GM18870 (cell line): ENCODE measurements around the gene IQSEC1.

Source experiments
- ATAC-seq: cut with Tn5 transposase; IDR thresholded peaks from one replicate; pipeline ENCODE4 v1.9.1; 2021; ENCODE audit warnings: moderate library complexity; ENCODE audit not compliant: unreplicated experiment

IQSEC1 gene

DNA sequence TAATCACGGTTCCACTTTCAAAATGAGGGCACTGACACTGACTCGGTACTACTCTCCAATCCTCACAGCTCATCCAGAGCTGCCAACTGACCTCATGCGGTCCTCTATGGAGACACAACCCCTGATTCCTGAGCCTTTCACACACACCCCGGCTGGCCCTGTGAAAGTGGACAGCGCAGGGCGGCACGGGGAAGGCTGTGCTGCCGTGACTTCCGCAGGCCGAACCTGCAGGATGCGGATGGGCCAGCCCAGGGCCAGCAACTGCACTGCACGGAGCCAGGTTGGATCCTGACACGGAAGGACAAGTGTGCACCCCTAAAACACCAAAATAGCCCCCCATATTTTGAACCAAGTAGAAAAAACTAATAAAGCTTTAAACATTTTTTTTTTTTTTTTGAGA is 41.0 kb downstream of the IQSEC1 start:
- no peak for ATAC-seq

DNA sequence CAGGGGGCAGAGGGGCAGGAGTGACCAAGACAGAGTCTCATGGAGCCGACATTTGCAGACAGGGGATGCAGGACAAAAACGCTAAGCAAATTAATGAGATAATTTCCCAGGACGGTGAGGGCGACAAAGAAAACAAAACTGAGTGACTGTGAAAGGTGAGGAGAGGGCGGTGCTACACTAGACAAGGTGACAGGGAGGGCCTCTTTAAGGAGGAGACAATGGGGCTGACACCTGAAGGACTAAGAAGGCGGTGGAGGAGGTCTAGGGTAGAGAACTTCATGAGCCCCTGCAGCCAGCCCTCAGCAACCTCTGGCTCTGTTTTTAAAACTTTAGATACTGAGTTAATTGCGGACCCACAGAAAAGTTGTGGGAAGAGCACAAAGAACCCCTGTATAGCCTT is 41.6 kb downstream of the IQSEC1 start:
- no peak for ATAC-seq

DNA sequence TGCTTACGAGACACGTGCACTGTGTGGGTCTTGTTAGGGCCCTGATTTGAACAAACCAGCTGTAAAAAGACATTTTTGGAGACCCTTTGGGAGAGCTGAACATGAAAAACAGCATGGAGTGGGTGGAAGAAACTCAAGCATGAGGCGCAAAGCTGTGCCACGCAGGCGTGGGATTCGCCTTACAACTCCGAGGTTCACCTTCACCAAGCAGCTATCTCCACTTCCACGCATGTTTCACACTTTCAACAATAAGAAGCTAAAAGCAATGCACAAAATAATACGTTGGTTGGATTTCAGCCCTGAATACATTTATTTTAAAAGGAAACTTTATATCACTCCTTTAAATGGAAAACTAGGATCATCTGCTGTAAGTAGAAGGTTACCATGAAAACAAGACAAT is 42.5 kb downstream of the IQSEC1 start:
- ATAC-seq: no peak

DNA sequence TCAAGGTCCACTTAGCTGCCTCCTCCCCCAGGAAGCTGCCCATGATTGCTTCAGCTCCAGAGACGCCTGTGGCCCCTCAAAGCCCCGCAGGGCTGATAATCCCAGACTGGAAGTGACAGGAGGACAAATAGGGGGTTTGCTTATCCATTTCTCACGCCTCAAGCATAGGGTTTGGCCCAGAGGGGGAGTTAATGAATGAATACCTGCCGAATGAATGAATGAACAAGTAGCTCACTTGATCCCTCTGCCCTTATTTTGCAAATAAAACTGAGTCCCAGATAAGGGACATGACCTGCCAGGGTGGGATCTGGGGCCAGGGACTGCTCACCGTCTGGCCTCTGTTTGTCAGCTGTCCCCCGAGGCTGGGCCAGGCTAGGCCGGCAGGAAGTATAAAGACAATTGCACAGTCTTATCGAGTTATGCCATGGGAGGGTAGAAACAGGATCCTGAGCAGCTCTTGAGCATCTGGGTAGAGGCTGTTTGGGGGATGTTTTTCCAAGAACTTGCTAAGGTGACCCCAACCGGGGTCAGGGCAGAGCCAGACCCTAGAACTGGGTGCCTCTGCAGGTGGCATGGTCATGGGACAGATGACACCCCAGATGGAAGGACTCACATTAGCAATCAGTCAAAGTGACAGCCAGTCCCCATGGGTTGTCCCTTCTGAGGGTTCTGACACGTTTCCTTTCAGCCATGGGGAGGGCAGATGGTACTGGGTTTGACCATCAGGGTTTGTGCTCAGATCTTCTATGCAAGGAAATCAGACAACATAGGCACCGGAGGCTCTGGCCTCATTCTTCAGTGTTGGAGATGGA is 45.0 kb downstream of the IQSEC1 start:
- ATAC-seq: no peak

DNA sequence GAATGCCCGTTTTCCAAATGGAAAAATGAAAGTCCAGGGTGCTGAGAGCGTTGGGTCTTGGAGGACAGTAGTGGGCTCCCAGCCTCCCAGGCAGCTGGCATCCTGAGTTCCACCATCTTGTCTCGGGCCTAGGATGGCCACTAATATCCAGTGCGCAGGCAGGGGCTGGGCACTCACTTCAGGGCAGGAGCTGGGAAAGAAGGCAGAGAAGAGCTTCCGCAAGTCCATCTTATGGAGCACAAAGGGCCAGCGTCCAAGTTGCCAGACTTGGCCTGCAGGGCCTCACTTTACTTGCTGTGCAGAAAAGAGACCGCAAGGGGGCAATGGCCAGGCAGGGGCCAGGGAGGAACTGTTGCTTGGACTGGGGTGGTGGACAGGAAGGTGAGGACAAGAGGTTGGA is 46.1 kb downstream of the IQSEC1 start:
- ATAC-seq: no peak

DNA sequence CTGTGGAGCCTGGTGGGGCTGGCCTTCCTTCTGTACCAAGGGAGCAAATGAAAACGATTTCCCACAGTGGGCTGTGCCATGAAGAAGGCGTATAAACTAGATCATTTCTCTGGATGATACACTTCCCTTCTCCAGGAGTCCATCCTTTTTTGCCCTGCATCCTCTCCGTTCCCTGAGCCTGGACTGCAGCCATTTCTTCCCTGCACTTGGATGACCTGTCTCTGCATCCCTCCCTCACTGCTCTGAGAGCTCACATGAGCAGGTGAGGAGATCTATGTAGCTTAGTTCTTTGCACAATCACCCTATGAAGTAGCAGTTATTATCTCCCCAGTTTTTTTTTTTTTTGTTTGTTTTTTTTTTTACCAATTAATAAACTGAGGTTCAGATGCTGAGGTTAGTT is 46.7 kb downstream of the IQSEC1 start:
- no peak for ATAC-seq

DNA sequence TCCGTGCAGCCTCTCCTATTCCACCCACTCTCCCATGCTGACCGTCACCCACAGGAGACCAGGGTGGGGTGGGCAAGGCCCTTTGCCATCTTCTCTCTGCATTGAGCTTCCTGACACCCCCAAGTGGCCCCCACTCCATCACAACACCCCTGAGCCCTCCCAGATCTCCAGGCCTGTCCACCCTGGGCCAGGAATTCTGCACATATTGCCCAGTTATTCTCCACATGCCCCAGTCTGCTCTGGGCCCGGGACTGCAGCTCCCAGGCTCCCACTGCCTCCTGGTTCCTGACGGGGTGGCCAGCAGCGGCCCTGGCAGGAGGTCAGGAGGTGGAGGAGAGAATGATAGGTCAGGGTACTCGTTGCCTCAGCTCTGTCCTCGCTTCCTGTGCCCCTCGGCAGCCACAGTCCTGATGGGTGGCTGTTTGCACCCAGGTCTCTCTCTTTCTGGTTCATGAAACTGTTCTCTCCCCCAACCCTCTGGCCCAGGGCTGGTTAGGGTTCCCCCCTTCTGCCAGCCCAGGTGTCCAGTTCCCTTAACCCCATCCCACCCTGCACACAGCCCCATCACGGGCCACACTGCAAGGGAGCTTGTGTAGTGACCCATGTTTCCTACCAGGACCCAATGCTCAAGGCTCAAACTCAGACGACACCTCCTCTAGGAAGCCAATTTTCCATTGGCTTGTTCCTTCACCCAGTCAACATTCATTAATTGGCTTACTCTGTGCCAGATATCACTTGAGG is 47.3 kb downstream of the IQSEC1 start:
- ATAC-seq: no peak

DNA sequence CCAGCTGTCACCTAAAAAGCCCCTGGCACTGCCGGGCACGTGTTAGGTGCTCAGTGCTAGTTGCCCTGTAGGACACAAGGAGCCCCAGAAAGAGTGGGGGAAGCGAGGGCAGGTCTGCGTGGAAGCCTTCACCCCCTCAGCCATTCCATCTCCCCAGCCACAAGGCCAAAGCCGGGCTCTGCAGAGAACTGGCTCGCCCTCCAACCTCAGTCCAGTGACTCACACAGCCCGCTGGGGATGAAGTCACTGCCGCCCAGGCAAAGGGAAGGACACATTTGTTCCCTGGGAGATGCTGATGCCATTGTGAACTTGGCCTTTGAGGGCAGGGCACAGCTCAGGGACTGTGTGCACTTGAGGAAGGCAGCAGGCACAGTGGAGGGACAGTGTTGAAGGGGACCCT is 48.1 kb downstream of the IQSEC1 start:
- ATAC-seq: no peak

DNA sequence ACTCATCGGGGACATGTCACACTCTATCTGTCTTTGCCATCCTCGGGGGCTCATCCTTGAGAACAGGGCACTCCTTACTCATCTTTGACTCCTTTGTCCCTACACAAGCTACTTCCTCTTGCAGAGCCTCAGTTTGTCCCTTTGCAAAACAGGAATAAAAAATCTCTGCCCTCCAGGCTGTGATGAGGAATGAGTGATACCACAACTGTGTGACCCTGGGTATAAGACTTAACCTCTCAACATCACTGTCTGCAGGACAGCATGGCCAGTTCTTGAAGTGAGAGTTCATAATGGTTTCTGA is 48.5 kb downstream of the IQSEC1 start:
- no peak for ATAC-seq

DNA sequence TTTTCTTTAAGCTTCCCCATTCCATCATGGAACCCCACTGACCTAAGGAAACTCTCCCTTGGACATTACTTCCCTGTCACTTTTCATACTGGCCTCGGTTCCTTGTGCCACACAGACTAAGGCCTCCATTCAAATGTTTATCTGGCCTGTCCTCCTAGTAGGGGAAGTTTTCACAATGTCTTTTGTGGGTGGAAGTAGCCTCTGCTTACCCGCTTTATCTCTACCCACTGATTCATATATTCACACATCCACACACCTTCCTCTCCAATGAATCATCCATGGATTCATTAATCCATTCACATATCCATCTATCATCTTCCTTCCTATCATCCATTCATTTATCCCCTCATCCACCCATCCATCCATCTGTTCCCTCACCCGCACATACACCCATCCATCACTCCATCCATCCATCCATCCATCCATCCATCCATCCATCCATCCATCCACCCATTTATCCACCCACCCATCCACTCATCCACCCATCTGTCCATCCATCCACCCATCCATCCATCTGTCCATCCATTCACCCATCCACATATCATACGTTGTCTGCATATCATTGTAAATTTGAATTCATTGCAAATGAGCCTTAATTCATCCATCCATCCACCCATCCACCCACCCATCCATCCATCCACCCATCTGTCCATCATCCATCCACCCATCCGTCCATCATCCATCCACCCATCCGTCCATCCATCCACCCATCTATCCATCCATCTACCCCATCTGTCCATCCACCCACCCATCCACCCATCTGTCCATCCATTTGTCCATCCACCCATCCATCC is 49.1 kb downstream of the IQSEC1 start:
- no peak for ATAC-seq

DNA sequence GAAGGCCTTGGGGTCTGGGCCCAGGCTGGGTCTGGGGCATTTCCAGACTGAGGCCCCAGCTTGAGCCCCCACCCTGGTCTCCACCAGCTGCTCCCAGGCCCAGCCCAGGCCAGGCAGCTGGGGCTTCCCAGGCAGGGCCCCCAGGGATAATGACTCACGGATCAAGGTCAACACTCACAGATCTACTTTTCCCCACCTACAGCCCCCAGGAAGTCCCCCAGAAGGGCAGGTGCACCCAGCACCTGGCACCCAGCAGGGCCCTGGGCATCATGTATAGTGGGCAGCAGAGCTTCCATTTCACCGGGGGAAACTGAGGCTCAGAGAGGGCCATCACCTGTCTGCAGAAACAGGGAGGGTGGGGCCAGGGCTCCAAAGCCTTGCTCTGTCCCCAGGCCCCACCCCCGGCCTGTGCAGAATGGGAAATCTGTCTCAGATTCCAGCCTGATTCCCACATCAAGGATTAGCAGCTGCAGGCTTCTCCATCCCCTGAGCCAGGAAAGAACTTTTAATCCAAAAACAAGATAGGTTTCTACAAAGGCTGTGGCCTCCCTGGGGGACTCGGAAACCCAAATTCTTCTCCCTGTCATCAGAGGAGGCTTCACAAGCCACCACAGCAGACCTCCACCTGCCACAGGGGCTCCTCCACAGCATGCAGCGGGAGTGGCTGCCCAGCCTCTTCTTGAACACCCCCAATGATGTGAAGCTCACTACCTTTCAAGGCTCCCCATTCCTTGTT is 49.8 kb downstream of the IQSEC1 start:
- no peak for ATAC-seq

DNA sequence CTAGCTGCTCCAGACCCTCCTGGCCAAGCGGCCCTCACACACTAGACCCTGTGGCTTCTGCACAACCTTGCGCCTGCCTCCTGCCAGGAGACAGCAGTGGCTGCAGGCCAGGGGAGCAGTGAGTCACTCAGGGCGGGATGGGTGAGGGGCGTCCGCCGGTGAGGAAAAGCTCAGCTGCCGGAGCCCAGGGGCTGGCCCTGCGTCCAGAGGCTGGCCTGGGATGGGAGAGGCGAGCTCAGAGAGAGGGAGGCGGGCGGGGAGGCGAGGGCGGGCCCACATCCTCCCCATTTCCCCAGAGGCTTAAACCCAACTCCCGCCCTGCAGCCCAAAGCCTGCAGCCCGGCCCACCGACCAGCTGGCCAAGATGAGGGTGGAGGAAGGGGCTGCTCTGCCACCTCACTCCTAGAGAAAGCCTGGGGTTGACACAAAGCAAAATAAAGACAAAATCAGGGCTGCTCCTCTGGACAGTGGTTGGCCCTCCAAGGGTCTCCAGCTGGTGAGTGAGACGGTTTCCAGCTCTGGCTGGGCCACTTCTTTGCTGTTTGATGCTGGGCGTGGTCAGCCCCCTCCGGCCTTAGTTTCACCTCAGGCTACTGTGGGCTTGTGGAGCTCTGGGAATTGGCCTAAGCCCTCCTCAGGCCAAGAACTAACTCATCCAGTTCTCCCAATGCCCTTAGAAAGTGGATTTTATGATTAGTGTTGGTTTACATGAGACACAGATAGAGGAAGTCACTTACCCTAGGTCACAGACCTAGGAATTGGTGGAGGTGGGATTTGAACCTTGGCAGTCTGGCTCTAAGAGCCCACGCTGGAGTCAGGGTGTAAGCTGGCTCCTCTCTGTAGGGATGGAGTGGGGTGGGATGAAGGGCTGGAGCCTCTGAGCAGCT is 50.6 kb downstream of the IQSEC1 start:
- no peak for ATAC-seq

DNA sequence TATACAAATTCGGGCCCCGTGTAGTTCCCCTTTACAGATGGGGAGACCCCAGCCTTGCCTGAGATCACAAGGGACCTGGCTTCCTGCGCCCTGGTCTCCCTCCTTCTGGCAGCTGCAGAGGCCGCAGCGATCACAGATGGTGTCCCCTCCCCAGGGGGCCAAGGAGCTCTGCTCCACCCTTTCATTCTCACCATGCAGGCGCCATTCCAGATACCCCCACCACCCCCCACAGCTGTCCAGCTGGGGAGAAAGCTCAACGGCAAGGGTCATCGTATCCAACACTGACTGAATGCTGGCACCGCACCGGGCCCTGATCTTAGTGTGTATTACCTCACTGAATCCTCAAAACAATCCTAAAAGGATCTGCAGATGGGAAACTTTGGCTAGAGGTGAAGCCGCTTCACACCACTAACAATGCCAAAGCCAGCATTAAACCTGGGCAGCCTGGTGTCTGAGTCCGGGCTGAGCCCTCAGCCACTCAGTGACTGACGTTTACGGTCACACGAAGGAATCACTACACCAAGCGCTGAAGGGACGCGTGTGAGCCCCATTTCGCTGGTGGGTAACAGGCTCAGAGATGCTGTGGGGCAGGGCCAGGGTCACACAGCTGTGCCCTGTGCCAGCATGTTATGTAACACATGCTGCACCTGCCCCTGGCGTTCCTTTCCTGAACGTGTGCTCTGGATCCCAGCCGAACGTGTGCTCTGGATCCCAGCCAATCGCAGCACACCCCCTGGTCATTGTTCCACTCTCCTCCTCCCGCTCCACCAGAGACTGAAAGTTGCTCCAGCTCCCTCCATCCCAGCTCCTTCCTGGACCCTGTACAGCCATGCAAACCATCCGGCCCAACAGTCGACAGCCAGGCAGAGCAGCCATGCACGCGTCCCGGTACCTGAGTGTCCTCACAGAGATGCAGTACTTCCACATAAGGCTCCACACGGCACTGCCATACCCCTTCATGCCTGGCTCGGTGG is 51.8 kb downstream of the IQSEC1 start:
- no peak for ATAC-seq

DNA sequence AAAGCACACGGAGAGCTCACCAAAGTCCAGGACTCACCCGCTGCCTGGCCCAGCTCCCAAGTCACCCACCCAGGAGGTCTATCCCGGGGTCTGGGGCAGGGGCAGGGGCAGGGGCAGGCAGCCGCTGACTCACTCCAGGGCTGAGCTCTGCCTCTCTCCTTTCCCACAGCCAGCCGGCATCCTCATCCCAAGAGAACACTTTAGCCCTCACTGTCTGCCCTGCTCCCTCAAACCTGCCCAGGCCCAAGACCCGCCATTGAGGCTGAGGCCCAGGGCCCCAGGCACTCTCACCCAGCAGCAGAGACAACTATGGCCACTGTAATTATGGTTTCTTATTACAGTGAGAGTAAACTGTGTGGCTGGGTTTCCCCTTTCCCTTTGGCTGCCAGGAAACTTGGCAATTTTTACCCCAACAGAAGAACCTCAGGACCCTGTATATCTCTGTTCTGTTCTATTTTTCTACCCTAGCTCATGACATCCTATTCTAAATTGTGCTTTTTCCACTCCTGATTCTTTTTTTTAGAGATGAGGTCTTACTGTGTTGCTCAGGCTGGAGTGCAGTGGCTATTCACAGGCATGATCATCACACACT is 53.0 kb downstream of the IQSEC1 start:
- no peak for ATAC-seq

DNA sequence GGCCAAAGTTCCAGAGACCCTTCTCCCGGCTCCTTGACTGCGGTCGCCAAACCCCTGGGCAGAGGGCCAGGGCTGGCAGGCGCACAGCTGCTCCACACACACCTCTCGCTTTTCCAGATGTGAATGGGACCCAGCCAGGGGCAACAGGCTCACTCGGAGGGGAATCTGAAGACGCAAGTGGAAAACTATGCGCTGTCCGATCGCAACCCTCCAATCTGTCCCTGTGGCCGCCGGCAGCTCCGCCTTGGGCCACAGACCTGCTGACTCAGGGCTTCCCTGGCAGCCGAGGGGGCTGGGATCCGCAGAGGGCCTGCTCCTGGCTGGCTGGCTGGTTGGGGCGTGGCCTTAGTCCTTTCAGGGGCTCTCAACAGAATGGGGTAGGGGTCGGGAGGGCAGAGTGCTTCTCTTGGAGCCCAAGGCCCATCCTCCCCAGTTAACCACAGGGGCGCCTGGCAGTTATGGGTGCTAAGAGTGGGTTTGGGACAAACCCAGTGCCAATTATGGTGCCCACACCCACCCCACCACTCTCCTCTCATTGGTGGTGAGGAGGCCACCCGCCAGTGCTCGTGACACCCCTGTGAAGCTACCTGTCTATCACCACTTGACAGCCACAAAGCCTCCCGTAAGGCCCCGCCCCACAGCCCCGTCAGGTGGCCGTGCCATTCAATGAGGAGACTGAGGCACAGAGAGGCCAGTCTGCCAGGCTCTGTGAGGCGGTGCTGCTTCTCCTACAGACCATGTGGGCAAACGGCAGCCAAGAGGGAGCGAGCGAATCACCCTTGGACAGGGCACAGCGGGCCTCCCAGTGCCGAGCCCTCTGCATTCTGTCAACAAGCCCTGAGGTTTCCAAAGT is 53.8 kb downstream of the IQSEC1 start:
- no peak for ATAC-seq

DNA sequence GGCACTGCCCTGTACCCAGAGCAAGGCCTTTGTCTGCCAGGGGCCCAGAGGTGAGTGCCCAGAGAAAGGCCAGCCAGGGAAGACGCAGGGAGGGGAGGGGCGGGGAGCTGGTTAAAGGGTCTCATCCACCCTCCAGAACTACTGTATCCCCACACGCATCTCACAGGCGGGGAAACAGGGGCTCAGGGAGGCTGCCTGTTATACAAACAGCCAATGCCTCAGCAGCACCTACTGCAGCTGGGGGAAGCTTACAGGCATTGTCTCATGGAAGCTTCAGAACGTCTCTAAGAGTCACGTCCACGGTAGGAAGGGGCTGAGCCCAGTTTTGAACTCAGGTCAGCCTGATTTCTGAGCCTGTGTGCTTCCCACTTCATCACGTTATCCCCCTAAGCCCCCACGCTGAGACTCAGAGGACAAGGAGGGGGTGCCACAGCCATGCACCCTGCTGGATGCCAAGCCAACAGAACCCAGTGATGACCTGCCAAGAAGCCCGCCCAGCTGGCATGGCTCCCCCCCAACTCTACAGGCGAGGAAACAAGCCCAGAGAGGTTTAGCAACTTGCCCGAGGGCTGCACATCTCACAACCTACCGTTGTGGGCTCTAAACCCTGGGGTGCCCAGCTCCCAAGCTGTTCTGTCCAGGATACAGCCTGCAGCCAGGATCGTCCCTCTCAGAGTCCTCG is 54.5 kb downstream of the IQSEC1 start:
- ATAC-seq: no peak

DNA sequence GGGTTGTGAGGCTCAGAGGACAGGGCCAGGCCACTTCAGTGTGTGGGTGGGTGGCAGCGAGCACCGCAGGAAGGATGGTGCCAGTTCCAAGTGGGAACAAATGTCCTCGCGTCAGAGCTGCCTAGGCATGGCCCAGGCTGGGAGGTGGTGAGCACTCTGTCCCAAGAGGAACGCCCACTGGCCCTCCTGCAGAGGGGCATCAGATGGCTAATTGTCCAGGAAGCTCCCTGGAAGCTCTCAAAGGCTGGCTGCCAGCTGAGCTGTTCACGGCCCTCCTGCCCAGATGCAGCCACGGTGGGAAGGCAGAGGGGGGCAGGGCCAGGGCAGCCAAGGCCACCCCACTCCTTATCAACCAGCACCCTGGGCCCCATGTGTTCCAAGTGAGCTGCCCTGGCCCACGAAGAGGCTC is 55.2 kb downstream of the IQSEC1 start:
- ATAC-seq: no peak
